ENCODE data around the gene GHRHR.

Gene GHRHR

DNA sequence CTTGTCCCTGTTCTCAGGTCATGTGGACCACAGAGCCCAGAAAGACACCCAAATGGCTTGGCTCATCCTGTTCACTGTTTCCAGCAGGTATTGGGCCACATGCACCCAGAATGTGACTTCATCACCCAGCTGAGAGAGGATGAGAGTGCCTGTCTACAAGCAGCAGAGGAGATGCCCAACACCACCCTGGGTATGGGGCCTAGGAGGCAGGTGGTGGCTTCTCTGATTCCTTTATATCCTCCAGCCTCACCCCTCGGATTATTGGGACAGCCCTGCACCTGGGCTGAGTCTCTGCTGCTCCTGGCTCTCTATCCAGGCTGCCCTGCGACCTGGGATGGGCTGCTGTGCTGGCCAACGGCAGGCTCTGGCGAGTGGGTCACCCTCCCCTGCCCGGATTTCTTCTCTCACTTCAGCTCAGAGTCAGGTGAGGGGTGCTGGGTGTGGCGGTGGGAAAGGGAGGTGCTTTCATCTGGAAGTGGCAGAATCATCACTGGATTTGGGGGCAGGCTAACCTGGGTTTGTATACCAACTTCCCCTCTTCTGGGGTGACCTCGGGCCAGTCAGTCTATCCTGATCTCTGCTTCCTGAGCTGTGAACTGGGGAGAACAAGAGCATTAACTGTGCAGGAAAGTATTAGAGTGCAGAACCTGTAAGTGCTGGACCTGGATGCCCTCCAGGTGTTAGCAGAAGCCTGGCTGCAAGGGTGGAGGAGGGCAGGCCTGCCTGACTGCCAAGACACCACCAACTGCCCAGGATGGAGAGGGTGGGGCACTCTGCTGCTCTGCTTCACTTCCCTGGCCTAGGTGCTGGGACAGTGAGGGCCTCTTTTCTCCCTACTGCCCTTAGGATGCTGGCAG is 5.2 kb downstream of the GHRHR start:
- peak overlapping the region; percentile 98 for H3K27ac ChIP-seq
- no peak for TF ChIP-seq CTCF (conservative IDR thresholded peaks at IDR 0.05)

GRCh38 chr7:30969604-30969970 is 5.8 kb downstream of the GHRHR start:
- peak overlapping the region; percentile 98 for H3K27ac ChIP-seq
- no peak for TF ChIP-seq CTCF (conservative IDR thresholded peaks at IDR 0.05)

- peak overlapping the region; percentile 98 for H3K27ac ChIP-seq
- no peak for TF ChIP-seq CTCF (conservative IDR thresholded peaks at IDR 0.05)
Observed at GRCh38 chr7:30970074-30970473, 6.3 kb downstream of the GHRHR start.

DNA sequence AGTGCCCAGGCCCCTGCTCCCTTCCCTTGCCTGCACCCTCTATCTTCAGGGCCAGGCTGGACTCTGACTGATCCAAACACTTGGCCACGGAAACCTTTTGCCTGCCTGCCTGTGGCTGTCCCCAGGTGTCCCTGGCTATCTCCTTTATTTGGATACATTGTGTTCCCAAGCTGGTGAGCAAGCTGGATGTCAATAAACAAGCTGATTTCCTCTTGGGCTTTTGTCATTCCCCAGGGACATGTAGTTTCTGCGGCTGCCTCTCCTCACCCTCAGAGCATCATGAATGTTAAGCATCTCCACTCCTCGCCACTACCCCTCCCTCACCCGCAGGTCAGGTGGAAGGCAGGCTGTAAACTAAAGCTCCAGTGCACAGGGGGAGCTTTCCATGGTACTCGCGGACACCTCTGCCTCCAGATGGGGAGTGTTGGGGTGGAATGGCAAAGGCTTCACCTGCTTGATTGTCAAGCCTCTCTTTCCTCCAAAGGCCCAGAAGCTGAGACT is 6.9 kb downstream of the GHRHR start:
- peak overlapping the region; percentile 98 for H3K27ac ChIP-seq
- TF ChIP-seq CTCF (conservative IDR thresholded peaks at IDR 0.05), result no peak

DNA sequence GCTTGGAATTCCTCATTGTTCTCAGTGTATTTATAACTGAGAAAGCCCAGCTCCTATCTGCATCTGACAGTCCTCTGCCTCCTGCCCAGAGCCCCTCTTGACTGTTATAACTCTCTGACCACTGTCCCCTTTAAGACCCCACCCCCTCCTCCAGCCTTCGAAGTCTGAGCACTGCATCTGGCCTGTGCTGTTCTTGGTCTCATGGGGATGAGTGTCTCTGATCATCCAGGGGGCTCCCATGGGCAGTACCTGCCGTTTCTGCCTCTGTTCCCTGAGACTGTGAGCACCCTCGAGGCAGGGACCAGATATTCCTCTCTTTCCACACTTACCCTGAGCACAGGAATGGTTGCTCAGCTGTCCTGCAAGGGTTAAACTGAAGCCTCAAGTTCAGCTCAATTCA is 7.7 kb downstream of the GHRHR start:
- no peak for TF ChIP-seq CTCF (conservative IDR thresholded peaks at IDR 0.05)
- H3K27ac ChIP-seq, result peak overlapping the region; percentile 98

GRCh38 chr7:30971840-30972563 is 8.2 kb downstream of the GHRHR start:
- TF ChIP-seq CTCF (conservative IDR thresholded peaks at IDR 0.05), result no peak
- H3K27ac ChIP-seq, result peak overlapping the region; percentile 98

DNA sequence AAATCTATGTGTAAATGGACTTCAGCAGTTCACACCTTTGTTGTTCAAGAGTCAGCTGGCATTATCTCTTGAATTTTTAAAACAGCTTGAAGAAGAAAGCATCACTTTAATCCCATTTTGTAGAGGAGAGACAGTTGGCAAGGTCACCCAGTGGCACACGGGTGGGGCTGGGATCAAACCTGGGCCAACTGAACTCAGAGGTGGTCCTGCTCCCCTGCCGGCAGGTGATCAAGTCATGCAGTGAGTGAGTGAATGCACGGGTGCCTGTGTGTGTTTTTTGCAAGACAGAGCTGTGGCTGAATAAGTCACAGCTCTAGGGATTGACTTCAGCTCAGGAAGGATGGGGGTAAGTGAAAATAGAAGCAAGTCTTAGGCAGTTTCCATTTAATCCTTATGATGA is 9.5 kb downstream of the GHRHR start:
- no peak for TF ChIP-seq CTCF (conservative IDR thresholded peaks at IDR 0.05)
- no peak overlapping the region; the same call in 1 of the 2 replicates for H3K27ac ChIP-seq
